22Rv1 (cell line): ENCODE data around the gene TRIM63.

ENCODE experiments used
- CTCF ChIP-seq: fragments of 450-650 bp; IDR thresholded peaks from 2 replicates; pipeline ENCODE4 v1.5.1; 2017; ENCODE audit warnings: mild to moderate bottlenecking
- ZFX ChIP-seq: fragments of 450-650 bp; IDR thresholded peaks from 2 replicates; pipeline ENCODE4 v1.6.1; 2017; ENCODE audit warnings: antibody characterized with exemption, borderline replicate concordance

- TF ChIP-seq CTCF (no peak), ZFX (no peak)
These were observed 11.7 kb upstream of the TRIM63 start for GRCh38 chr1:26079178-26079563.
